Measurements from ENCODE around the gene ENPEP.
"Not testable (repeated sequence)": the region's sequence is repeated elsewhere in the genome, so short reads cannot be mapped to it uniquely, and the experiment has no call there.

Gene ENPEP

DNA sequence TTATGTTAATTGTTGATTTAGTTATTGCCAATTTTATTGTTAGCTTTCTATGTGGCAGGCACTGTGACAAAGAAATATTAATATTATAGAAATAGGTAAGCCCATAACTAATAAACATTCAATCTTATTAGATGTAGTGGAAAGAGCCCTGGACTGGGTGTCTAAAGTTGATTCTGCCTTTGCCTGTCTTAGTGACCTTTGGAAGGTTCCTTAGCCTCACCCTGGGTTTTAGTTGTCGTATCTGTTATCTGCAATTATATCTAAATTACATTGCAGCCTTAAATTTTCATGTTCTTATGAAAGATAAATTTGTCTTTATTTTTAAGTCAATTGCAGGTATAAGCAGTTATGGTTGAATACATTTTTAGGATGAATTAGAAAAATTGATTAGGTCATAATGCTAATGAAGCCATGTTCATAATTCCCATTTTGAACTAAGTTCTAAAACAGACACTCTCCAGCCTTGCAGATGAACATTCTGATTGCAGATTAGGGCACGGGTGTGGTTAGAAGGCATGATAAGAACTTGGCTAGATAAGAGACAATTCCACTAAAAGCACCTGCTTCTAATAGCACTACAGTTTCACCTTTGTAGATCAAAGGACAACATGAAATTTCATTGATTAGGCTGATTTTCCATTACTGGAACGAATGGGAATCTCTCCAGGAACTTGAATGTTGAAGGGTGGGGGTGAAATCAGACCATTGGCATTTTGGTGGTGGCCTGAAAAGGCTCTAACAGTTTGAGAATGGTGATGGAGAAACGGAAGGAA, 17.3 kb upstream of the ENPEP start:
- Histone ChIP-seq H3K27me3 (ENCODE audit: control insufficient read depth, insufficient read depth, low read length, poor library complexity, severe bottlenecking) (no peaks in the 10 kb centered on the region), H3K36me3 (ENCODE audit: control insufficient read depth, insufficient read depth, low read length) (no peaks in the 10 kb centered on the region), H3K27ac (ENCODE audit: insufficient read depth, low read depth, low read length, poor library complexity, severe bottlenecking) (no peak overlapping the region), H3K4me3 (ENCODE audit: insufficient read depth, low read depth, low read length) (no peak overlapping the region), H3K4me1 (ENCODE audit: control insufficient read depth, insufficient read depth, low read length) (no peaks in the 10 kb centered on the region), H3K9me3 (ENCODE audit: control insufficient read depth, low read length) (no peaks in the 10 kb centered on the region)
- WGBS, 2 experiments = 87 to 91% methylated on average over 3 of the region's 4 CpGs

DNA sequence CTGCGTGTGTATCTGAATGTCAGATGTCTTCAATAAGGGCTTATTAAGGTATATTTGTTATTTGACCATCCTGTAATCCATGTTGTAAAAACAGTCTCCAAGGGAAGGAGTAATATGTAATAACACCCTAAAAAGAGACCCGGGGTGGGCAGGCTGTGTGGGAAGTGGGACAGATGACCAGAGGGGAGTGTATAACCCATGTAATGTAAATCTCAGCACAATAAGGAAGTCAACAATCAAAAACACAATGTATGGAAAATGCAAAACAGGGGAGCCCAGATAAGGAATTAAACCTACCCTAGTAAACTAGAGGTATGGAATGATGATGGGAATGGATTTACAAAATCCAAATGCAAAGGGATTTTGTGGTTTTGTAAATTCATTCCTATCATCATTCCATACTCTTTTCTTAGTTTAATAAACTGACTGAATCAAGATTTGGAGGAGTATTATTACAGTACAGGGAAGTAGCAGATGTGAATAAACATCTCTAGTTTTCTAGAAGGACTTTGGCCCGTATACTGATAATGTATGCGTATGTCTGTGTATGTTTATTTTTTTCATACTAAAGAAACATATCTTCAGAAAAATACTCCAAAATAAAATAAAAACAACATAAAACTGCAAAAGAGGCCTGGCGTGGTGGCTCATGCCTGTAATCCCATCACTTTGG, 15.7 kb upstream of the ENPEP start:
- Histone ChIP-seq H3K9me3 (ENCODE audit: control insufficient read depth, low read length) (no peaks in the 10 kb centered on the region), H3K4me1 (ENCODE audit: control insufficient read depth, insufficient read depth, low read length) (no peaks in the 10 kb centered on the region), H3K27ac (ENCODE audit: insufficient read depth, low read depth, low read length, poor library complexity, severe bottlenecking) (no peak overlapping the region), H3K4me3 (ENCODE audit: insufficient read depth, low read depth, low read length) (no peak overlapping the region), H3K27me3 (ENCODE audit: control insufficient read depth, insufficient read depth, low read length, poor library complexity, severe bottlenecking) (no peaks in the 10 kb centered on the region), H3K36me3 (ENCODE audit: control insufficient read depth, insufficient read depth, low read length) (no peaks in the 10 kb centered on the region)
- 91 to 94% methylated on average over 3 to 5 of the region's 5 CpGs for WGBS, 2 experiments

DNA sequence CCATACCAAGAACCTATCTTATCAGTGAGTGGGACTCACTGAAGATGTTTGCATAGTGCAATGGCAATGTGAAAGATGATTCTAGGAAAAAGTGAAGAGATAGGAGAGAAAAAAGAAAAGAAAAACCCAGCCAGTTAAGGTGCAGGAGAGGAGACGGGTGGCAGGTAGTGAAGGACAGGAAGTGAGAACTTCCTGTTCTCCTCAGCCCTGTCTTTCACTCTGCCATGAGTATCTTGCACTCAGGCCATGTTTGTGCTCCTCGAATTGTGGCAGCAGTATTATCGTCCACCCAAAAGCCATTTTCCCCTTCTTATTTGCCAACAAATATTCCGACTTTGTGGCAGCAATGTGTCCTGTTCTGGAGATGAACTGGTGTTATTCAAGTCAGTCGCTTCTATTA, 8.6 kb upstream of the ENPEP start:
- Histone ChIP-seq H3K9me3 (ENCODE audit: control insufficient read depth, low read length) (no peaks in the 10 kb centered on the region), H3K4me3 (ENCODE audit: insufficient read depth, low read depth, low read length) (no peak overlapping the region), H3K4me1 (ENCODE audit: control insufficient read depth, insufficient read depth, low read length) (no peaks in the 10 kb centered on the region), H3K36me3 (ENCODE audit: control insufficient read depth, insufficient read depth, low read length) (no peaks in the 10 kb centered on the region), H3K27ac (ENCODE audit: insufficient read depth, low read depth, low read length, poor library complexity, severe bottlenecking) (no peak overlapping the region), H3K27me3 (ENCODE audit: control insufficient read depth, insufficient read depth, low read length, poor library complexity, severe bottlenecking) (no peaks in the 10 kb centered on the region)
- 91 to 95% methylated on average over 5 of the region's 5 CpGs for WGBS, 2 experiments

DNA sequence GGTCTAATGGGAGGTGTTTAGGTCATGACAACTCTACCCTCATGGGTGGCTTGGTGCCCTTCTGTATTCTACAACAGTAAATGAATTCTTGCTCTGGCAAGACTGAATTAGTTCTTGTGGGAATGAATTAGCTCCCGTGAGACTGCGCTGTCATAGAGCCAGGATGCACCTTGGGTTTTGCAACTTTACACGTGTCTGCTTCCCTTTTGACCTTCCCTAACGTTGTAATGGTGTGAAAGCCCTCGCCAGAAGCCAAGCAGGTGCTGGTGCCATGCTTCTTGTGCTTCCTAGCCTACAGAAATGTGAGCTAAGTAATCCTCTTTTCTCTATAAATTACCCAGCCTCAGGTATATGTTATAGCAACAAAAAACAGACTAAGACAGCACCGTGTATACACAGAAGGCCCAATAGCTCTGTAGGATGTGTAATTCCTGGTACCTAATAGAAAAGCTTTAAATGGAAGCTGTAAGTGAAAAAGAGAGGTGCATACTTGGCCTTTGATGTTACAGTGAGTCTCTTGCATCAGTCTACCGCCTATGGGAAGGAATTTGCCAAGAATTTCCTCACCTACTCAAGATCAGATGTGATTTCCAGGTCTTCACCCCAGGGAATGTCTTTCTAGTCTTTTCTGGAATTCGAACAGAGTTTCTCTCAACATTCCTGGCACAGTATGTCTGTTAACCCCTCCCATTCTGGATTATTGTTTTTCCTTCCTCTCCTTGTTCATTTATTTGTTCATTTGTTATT, 3.2 kb upstream of the ENPEP start:
- WGBS, 2 experiments = 49 to 55% methylated on average over 8 of the region's 8 CpGs
- Histone ChIP-seq H3K27me3 (ENCODE audit: control insufficient read depth, insufficient read depth, low read length, poor library complexity, severe bottlenecking) (no peaks in the 10 kb centered on the region), H3K27ac (ENCODE audit: insufficient read depth, low read depth, low read length, poor library complexity, severe bottlenecking) (no peak overlapping the region)

DNA sequence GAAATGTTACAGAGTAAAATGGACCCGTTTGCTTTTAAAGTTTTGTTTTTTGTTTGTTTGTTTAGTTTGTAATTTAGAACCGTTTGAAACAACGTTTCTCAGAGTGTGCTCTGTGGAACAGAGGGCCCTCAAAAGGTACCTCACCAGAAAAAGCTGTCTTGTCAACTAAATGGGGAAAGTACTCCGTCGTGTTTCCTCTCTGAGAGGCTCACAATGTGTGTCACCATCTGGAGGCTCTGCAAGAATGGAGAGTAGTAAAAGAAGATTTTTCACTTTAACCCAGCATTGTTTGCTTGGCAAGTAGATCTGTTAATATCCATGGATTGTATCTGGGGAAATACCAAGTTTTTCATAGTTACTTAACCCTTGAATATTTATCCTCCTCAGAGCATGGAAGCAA, 1.5 kb upstream of the ENPEP start:
- WGBS, 2 experiments = 61 to 67% methylated on average over 5 of the region's 5 CpGs
- no peak overlapping the region for H3K4me3 ChIP-seq (ENCODE audit: insufficient read depth, low read depth, low read length)
- no peaks in the 10 kb centered on the region for H3K36me3 ChIP-seq (ENCODE audit: control insufficient read depth, insufficient read depth, low read length)
- no peak overlapping the region for H3K27ac ChIP-seq (ENCODE audit: insufficient read depth, low read depth, low read length, poor library complexity, severe bottlenecking)
- H3K9me3 ChIP-seq (ENCODE audit: control insufficient read depth, low read length) = no peaks in the 10 kb centered on the region
- H3K4me1 ChIP-seq (ENCODE audit: control insufficient read depth, insufficient read depth, low read length) = peaks cover 3% of the 10 kb centered on the region
- H3K27me3 ChIP-seq (ENCODE audit: control insufficient read depth, insufficient read depth, low read length, poor library complexity, severe bottlenecking) = no peaks in the 10 kb centered on the region

More for the DNA sequence above, 3.2 kb upstream of the ENPEP start:
- Histone ChIP-seq H3K4me1 (ENCODE audit: control insufficient read depth, insufficient read depth, low read length) (peaks cover 3% of the 10 kb centered on the region), H3K4me3 (ENCODE audit: insufficient read depth, low read depth, low read length) (no peak overlapping the region), H3K9me3 (ENCODE audit: control insufficient read depth, low read length) (no peaks in the 10 kb centered on the region), H3K36me3 (ENCODE audit: control insufficient read depth, insufficient read depth, low read length) (no peaks in the 10 kb centered on the region)

DNA sequence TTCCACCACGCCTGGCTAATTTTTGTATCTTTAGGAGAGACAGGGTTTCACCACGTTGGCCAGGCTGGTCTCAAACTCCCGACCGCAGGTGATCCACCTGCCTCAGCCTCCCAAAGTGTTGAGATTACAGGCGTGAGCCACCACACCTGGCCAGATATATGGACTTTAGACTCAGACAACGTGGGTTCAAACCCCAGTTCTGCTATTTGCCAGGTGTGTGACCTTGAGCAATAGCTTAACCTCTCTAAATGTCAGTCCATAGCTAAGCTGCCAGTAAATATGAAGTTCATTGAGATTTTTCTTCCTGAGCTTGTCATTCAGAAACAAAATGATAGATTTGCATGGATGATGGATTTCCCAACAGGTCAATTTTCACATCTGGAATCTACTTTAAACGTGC, 875 bp upstream of the ENPEP start:
- not testable (repeated sequence) for H3K4me3 ChIP-seq (ENCODE audit: insufficient read depth, low read depth, low read length); H3K36me3 ChIP-seq (ENCODE audit: control insufficient read depth, insufficient read depth, low read length); H3K4me1 ChIP-seq (ENCODE audit: control insufficient read depth, insufficient read depth, low read length); H3K9me3 ChIP-seq (ENCODE audit: control insufficient read depth, low read length); H3K27me3 ChIP-seq (ENCODE audit: control insufficient read depth, insufficient read depth, low read length, poor library complexity, severe bottlenecking); H3K27ac ChIP-seq (ENCODE audit: insufficient read depth, low read depth, low read length, poor library complexity, severe bottlenecking)
- 92 to 93% methylated on average over 7 of the region's 7 CpGs for WGBS, 2 experiments

DNA sequence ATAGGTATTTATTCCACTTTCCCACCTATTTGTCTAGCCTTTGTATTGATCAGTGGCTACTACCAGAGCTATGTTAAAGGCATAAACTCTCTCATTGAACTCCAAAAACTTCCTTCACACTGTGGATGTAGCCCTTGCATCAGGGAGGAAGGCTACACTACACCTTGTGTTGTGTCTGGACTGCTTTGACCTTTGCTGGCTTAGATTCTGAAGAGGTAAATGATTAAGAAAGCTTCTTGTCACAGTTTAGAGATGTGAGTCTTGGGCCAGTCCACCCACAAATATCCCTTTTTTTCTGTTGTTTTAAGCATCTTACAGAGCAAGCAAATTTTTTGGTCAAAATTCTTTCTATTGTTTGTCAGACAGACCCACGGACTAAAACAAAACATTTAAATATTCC, 1.9 kb downstream of the ENPEP start:
- H3K36me3 ChIP-seq (ENCODE audit: control insufficient read depth, insufficient read depth, low read length) = no peaks in the 10 kb centered on the region
- H3K27me3 ChIP-seq (ENCODE audit: control insufficient read depth, insufficient read depth, low read length, poor library complexity, severe bottlenecking) = no peaks in the 10 kb centered on the region
- H3K9me3 ChIP-seq (ENCODE audit: control insufficient read depth, low read length) = no peaks in the 10 kb centered on the region
- 100% methylated on average over 1 of the region's 1 CpG; no CpG with 5 or more reads in 1 of the 2 experiments for WGBS, 2 experiments
- no peak overlapping the region for H3K4me3 ChIP-seq (ENCODE audit: insufficient read depth, low read depth, low read length)
- H3K27ac ChIP-seq (ENCODE audit: insufficient read depth, low read depth, low read length, poor library complexity, severe bottlenecking) = no peak overlapping the region
- no peaks in the 10 kb centered on the region for H3K4me1 ChIP-seq (ENCODE audit: control insufficient read depth, insufficient read depth, low read length)

DNA sequence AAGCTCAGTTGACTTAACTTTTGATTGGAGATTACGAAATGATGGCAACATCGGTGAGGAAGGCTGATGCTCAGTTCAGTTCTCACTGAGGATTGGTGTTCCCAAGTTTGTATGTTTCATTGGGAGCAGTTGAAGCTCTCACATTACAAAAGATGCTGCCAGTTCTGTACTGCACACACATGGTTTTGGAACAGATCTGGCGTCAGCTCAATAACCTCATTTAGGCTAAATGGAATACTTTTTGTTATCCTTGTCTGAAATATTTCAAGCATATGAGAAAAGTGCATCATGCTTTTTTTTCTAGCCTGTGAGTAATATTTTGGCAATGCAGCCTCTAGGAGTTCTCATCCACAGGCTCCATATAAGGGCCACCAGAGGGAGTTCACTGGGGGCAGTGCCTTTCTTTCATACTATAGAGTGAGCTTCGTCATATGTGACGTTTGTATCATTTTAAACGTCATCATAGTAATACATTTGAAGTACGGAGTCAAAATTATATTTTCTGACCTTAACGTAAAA, 4.1 kb downstream of the ENPEP start:
- Histone ChIP-seq H3K4me3 (ENCODE audit: insufficient read depth, low read depth, low read length) (no peak overlapping the region), H3K36me3 (ENCODE audit: control insufficient read depth, insufficient read depth, low read length) (no peaks in the 10 kb centered on the region), H3K27ac (ENCODE audit: insufficient read depth, low read depth, low read length, poor library complexity, severe bottlenecking) (no peak overlapping the region), H3K4me1 (ENCODE audit: control insufficient read depth, insufficient read depth, low read length) (no peaks in the 10 kb centered on the region), H3K9me3 (ENCODE audit: control insufficient read depth, low read length) (no peaks in the 10 kb centered on the region), H3K27me3 (ENCODE audit: control insufficient read depth, insufficient read depth, low read length, poor library complexity, severe bottlenecking) (no peaks in the 10 kb centered on the region)
- WGBS, 2 experiments = 89 to 97% methylated on average over 4 to 8 of the region's 8 CpGs

DNA sequence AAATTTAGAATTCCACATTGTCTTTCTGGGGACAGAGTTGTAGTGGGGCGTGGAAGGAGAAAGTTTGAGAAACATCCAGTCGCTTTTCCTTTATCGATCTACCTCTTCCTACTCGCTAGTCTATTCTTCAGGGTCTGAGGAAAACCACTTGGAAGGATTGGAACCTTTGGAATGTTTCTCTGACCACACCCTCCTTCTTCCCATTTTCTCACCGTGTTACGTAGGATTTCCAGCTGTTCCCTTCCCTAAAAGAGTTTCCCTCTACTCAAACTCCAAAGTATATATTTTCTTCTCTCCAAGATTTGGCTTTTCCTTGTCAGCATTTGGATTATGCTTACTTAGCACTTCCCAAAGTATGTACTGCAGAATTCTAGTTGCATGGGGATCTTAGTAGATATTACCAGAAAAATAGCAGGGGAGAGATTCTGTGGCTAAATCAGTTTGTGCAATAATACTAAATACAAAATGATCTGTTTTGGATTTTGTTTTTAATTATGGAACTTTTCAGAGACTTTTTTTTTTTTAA, 4.9 kb downstream of the ENPEP start:
- H3K27ac ChIP-seq (ENCODE audit: insufficient read depth, low read depth, low read length, poor library complexity, severe bottlenecking) = no peak overlapping the region
- 84 to 89% methylated on average over 6 of the region's 6 CpGs for WGBS, 2 experiments
- H3K4me3 ChIP-seq (ENCODE audit: insufficient read depth, low read depth, low read length) = no peak overlapping the region

DNA sequence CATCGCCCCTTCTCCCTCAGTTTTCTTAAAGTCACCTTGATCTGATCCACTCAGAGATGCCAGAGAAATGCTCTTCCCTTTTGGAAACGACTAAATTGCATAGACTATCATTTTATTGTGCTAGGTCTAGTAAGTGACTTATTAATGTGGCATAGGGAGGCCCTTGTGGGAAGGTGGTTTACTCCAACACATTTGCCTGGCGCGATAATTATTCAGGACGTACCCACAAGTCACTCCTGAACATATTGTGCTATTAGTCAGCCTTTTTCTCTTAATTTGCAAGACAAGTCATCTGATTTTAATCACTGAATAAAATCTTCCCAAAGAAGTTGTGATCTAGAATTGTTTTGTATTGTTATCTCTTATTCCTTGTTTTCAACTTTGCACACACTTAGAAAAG, 7.6 kb downstream of the ENPEP start:
- H3K27me3 ChIP-seq (ENCODE audit: control insufficient read depth, insufficient read depth, low read length, poor library complexity, severe bottlenecking) = no peaks in the 10 kb centered on the region
- H3K36me3 ChIP-seq (ENCODE audit: control insufficient read depth, insufficient read depth, low read length) = no peaks in the 10 kb centered on the region
- 93 to 94% methylated on average over 5 of the region's 5 CpGs for WGBS, 2 experiments
- no peaks in the 10 kb centered on the region for H3K9me3 ChIP-seq (ENCODE audit: control insufficient read depth, low read length)
- H3K27ac ChIP-seq (ENCODE audit: insufficient read depth, low read depth, low read length, poor library complexity, severe bottlenecking) = no peak overlapping the region
- no peak overlapping the region for H3K4me3 ChIP-seq (ENCODE audit: insufficient read depth, low read depth, low read length)
- no peaks in the 10 kb centered on the region for H3K4me1 ChIP-seq (ENCODE audit: control insufficient read depth, insufficient read depth, low read length)

More for the DNA sequence above, 4.9 kb downstream of the ENPEP start:
- Histone ChIP-seq H3K27me3 (ENCODE audit: control insufficient read depth, insufficient read depth, low read length, poor library complexity, severe bottlenecking) (no peaks in the 10 kb centered on the region), H3K9me3 (ENCODE audit: control insufficient read depth, low read length) (no peaks in the 10 kb centered on the region), H3K4me1 (ENCODE audit: control insufficient read depth, insufficient read depth, low read length) (no peaks in the 10 kb centered on the region), H3K36me3 (ENCODE audit: control insufficient read depth, insufficient read depth, low read length) (no peaks in the 10 kb centered on the region)
